HEK293 (cell line): ENCODE measurements around the gene HIRA.

Source experiments
- ZNF24 ChIP-seq: fragments of 450-650 bp; formaldehyde crosslinking; IDR thresholded peaks from 2 replicates; pipeline ENCODE4 v1.5.1; 2016; ENCODE audit warnings: missing biosample characterization, missing genetic modification characterization
- ZNF518A ChIP-seq: fragments of 450-650 bp; formaldehyde crosslinking; conservative IDR thresholded peaks from 2 replicates; pipeline ENCODE4 v1.5.1; 2016; ENCODE audit warnings: low read depth, missing biosample characterization, missing genetic modification characterization
- ZNF701 ChIP-seq: fragments of 450-650 bp; formaldehyde crosslinking; IDR thresholded peaks from 2 replicates; pipeline ENCODE4 v1.5.1; 2016; ENCODE audit warnings: missing biosample characterization, missing genetic modification characterization
- ZSCAN30 ChIP-seq: fragments of 450-650 bp; IDR thresholded peaks from 2 replicates; pipeline ENCODE4 v1.5.1; 2018; ENCODE audit warnings: missing biosample characterization, mild to moderate bottlenecking, missing genetic modification characterization, moderate library complexity
- TF ChIP-seq, protein P1 (sequence below): fragments of 450-650 bp; formaldehyde crosslinking; IDR thresholded peaks from 2 replicates; pipeline ENCODE4 v1.5.1; 2016; ENCODE audit warnings: missing biosample characterization, missing genetic modification characterization

DNA sequence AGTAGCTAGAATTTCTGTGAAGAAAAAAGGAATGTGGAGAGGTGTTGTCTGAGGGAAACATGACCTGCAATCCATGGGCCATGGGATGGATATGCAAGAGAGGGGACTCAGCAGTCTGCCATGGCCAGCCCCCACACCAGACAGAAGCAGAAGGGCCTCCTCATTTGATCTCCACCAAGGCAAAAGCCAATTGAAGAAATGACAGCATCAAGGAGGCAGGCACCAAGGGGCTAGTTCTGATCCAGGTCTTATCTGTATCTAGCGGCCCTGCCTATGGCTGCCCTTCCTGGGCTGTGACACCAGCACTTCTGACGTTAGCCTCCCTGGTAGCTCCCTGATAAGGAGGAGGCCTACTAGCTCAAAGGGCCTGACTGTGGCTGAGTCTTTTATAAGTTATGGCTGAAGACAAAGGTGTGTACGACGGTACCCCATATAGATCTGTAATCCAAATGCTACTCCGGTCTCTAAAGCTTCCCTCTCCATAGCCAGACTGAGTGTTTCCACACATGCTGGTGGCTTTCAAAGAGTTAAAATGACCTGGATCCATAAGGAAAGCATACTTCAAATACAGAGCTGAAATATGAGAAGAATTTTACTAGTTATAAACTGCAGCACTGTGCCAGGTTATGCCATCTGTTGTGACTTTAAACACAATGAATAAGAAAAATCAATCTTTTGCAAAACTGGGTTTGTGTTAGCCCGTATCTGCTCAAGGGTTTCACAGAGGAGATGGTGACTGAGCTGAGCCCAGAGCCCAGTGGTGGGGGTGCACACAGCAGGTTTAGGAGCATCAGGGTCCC, 34.4 kb downstream of the HIRA start:
- TF ChIP-seq ZNF518A (tag by site-specific recombination): no peak
- TF ChIP-seq, protein P1, sequence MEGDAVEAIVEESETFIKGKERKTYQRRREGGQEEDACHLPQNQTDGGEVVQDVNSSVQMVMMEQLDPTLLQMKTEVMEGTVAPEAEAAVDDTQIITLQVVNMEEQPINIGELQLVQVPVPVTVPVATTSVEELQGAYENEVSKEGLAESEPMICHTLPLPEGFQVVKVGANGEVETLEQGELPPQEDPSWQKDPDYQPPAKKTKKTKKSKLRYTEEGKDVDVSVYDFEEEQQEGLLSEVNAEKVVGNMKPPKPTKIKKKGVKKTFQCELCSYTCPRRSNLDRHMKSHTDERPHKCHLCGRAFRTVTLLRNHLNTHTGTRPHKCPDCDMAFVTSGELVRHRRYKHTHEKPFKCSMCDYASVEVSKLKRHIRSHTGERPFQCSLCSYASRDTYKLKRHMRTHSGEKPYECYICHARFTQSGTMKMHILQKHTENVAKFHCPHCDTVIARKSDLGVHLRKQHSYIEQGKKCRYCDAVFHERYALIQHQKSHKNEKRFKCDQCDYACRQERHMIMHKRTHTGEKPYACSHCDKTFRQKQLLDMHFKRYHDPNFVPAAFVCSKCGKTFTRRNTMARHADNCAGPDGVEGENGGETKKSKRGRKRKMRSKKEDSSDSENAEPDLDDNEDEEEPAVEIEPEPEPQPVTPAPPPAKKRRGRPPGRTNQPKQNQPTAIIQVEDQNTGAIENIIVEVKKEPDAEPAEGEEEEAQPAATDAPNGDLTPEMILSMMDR (tag by site-specific recombination): no peak
- no peak for TF ChIP-seq ZSCAN30
- TF ChIP-seq ZNF24 (tag by site-specific recombination): no peak
- TF ChIP-seq ZNF701: no peak
